ENCODE data around the gene FNBP1. TPM values are rescaled to one million over a fixed set of nuclear protein-coding genes. Genes with fewer than 3 reads are reported as not detected.

The FNBP1 gene
- total and polyA plus RNA-seq, 10 of the 15 experiments (the other 5 are each of a cell fraction or from before 2014, with no cell fraction given) = 64.5 to 353 (median 179) TPM

DNA sequence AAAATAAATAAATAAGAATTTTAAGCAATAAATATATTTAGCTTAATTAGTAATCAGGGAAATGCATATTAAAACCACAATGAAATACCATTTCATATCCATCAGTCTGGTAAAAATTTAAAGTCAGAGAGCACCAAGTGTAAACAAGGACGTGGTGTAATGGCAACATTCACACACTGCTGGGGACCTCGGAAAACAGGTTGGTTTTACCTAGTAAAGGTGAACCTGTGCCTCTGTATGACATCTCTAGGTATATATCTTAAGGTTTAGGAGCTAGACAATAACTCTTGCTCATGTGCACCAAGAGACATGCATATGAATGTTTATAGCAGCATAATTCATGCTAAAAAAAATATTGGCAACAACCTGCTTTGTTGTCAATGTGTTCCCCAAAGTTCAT lies 29.7 kb downstream of the FNBP1 start:
- FAIRE-seq (no peak), ATAC-seq (no peak), DNase-seq (ENCODE audit: low read depth, low spot score) (no peak)
- SMC1A ChIA-PET (ENCODE audit: uncharacterized antibody, unreplicated experiment) = interaction anchor here (0.7 to 8.2 kb wide), 3 partner anchors 19 to 26 kb away, joined by 3 to 213 read pairs (median 7); no protein-coding TSS in a partner anchor
- BruUV-seq (replicated peaks) = no TSS peak
- H3K9me3 ChIP-seq (replicated peaks; ENCODE audit: control insufficient read depth, insufficient read depth, low read length) = peaks cover 10% of the 10 kb centered on the region; the same call in 2 of the 3 replicates
- no peak for TF ChIP-seq TCF3 (IDR thresholded peaks at IDR 0.05; ENCODE audit: borderline replicate concordance, insufficient read depth, low read depth, low read length)
- TF ChIP-seq NR2C1 (IDR thresholded peaks at IDR 0.05) = no peak
- 0 out of 2 replicates have a peak, but pooled peaks have one; percentile 26 for TF ChIP-seq POLR2AphosphoS2 (IDR thresholded peaks at IDR 0.05; ENCODE audit: low read depth, low read length)
- H2AFZ ChIP-seq (ENCODE audit: control insufficient read depth, low read depth, low read length) = no peak overlapping the region
- CTCF ChIA-PET = no interaction called here
- POLR2A ChIA-PET = interaction anchor here (1.0 to 10.9 kb wide), 5 partner anchors 11 to 57 kb away, joined by 3 to 247 read pairs (median 4); no protein-coding TSS in a partner anchor
- H3K4me3 ChIP-seq = no peak overlapping the region
- H3K4me2 ChIP-seq (ENCODE audit: control insufficient read depth, insufficient read depth) = 0 out of 2 replicates have a peak overlapping the region, but pooled peaks have one; percentile 23
- in situ Hi-C loops (cut with MboI) = no loop called here
- H3K9ac ChIP-seq (ENCODE audit: control insufficient read depth, insufficient read depth, low read length) = no peak overlapping the region
- peaks cover 97% of the 10 kb centered on the region for H3K79me2 ChIP-seq (ENCODE audit: control insufficient read depth, insufficient read depth, low read length)
- intact Hi-C loops (cut with micrococcal nuclease; ENCODE audit: unreplicated experiment) = no loop called here
- peaks cover 6 to 22% of the 10 kb centered on the region in 2 experiments for H3K36me3 ChIP-seq (ENCODE audit: control insufficient read depth in 2 of 2, insufficient read depth in 2 of 2, low read length in 1 of 2)
- RAD21 ChIA-PET (ENCODE audit: unreplicated experiment) = interaction anchor here (0.7 to 1.0 kb wide), 3 partner anchors 21 to 124 kb away, joined by 3 read pairs; no protein-coding TSS in a partner anchor
- H4K20me1 ChIP-seq (ENCODE audit: control insufficient read depth, insufficient read depth) = peaks cover 2% of the 10 kb centered on the region; the same call in 1 of the 2 replicates
- H3K4me1 ChIP-seq (ENCODE audit: control insufficient read depth, insufficient read depth, low read length) = peaks cover 80% of the 10 kb centered on the region
- H3K27ac ChIP-seq (ENCODE audit: control insufficient read depth, insufficient read depth) = peak overlapping the region; percentile 62
- 48% methylated on average over 2 of the region's 2 CpGs for WGBS (ENCODE audit: insufficient coverage, insufficient replicate concordance, low lambda C conversion rate, missing lambda C conversion rate)
- no peaks in the 10 kb centered on the region for H3K27me3 ChIP-seq (replicated peaks in 1 of 2; ENCODE audit: control insufficient read depth in 2 of 2, insufficient read depth in 2 of 2, low read length in 1 of 2)

DNA sequence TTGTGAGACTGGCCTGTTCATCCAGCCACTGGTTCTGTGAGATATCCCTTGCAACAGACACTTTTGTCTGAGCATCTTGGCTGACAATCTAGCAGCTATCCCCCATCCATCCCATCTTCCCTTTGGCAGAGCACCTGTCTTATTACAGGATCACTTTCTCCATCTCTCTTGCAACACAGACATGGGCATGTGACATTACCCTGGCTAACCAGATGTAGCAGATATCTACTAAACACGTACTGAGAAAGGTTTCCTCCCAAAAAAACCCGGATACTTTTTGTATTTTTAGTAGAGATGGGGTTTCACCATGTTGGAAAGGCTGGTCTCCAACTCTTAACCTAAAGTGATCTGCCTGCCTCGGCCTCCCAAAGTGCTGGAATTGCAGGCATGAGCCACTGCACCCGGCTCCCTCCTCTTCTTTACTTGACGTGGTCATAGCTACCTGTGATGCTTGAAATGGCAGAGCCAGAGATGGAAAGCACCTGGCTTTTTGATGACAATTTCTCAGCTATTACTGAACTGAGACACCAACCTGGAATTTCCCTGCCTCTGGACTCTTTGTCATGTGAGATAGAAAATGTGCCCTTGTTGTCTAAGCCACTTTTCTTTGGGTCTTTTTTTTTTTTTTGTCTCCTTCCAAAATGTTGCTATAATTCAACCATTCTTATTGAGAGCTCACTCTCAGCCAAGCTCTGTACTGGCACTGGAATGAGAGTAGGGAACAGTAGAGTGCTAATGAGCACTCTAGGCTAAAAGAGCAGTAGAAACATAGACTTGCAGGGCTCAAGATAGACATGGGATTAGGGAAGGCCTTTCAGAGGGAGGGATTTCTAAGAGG lies 32.6 kb downstream of the FNBP1 start:
- in situ Hi-C loops (cut with MboI) (no loop called here), intact Hi-C loops (cut with micrococcal nuclease; ENCODE audit: unreplicated experiment) (no loop called here)
- DNase-seq (ENCODE audit: low read depth, low spot score) (no peak), ATAC-seq (peak; percentile 59), FAIRE-seq (no peak)
- BruUV-seq (replicated peaks) = TSS peak; percentile 64
- peaks cover 2 to 16% of the 10 kb centered on the region in 2 experiments for H3K36me3 ChIP-seq (ENCODE audit: control insufficient read depth in 2 of 2, insufficient read depth in 2 of 2, low read length in 1 of 2)
- peaks cover 77% of the 10 kb centered on the region for H3K4me1 ChIP-seq (ENCODE audit: control insufficient read depth, insufficient read depth, low read length)
- ChIA-PET CTCF (interaction anchor here (0.7 to 2.5 kb wide), 7 partner anchors 12 to 29 kb away, joined by 3 to 8 read pairs (median 5); no protein-coding TSS in a partner anchor), POLR2A (interaction anchor here (0.6 to 10.9 kb wide), 14 partner anchors 11 to 124 kb away, joined by 3 to 247 read pairs (median 4); no protein-coding TSS in a partner anchor), RAD21 (ENCODE audit: unreplicated experiment) (interaction anchor here (0.7 to 8.7 kb wide), 16 partner anchors 8 to 125 kb away, joined by 3 to 172 read pairs (median 6); partner anchors contain the start of gene GPR107), SMC1A (ENCODE audit: uncharacterized antibody, unreplicated experiment) (interaction anchor here (0.7 to 8.2 kb wide), 15 partner anchors 10 to 239 kb away, joined by 3 to 213 read pairs (median 5); no protein-coding TSS in a partner anchor)
- no peak overlapping the region for H2AFZ ChIP-seq (ENCODE audit: control insufficient read depth, low read depth, low read length)
- peak overlapping the region; percentile 42; the same call in 1 of the 2 replicates for H3K4me3 ChIP-seq
- no peaks in the 10 kb centered on the region for H3K27me3 ChIP-seq (replicated peaks in 1 of 2; ENCODE audit: control insufficient read depth in 2 of 2, insufficient read depth in 2 of 2, low read length in 1 of 2)
- H3K4me2 ChIP-seq (ENCODE audit: control insufficient read depth, insufficient read depth) = peak overlapping the region; percentile 93
- peaks cover 98% of the 10 kb centered on the region for H3K79me2 ChIP-seq (ENCODE audit: control insufficient read depth, insufficient read depth, low read length)
- peak overlapping the region; percentile 72 for H3K9ac ChIP-seq (ENCODE audit: control insufficient read depth, insufficient read depth, low read length)
- H4K20me1 ChIP-seq (ENCODE audit: control insufficient read depth, insufficient read depth) = peaks cover 2% of the 10 kb centered on the region; the same call in 1 of the 2 replicates
- H3K27ac ChIP-seq (ENCODE audit: control insufficient read depth, insufficient read depth) = peak overlapping the region; percentile 99
- WGBS (ENCODE audit: insufficient coverage, insufficient replicate concordance, low lambda C conversion rate, missing lambda C conversion rate) = under 1% methylated on average over 5 of the region's 5 CpGs
- peaks cover 2% of the 10 kb centered on the region; the same call in 1 of the 3 replicates for H3K9me3 ChIP-seq (replicated peaks; ENCODE audit: control insufficient read depth, insufficient read depth, low read length)
- TF ChIP-seq, protein P1, sequence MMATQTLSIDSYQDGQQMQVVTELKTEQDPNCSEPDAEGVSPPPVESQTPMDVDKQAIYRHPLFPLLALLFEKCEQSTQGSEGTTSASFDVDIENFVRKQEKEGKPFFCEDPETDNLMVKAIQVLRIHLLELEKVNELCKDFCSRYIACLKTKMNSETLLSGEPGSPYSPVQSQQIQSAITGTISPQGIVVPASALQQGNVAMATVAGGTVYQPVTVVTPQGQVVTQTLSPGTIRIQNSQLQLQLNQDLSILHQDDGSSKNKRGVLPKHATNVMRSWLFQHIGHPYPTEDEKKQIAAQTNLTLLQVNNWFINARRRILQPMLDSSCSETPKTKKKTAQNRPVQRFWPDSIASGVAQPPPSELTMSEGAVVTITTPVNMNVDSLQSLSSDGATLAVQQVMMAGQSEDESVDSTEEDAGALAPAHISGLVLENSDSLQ (IDR thresholded peaks at IDR 0.05) = peak; percentile 79
- TF ChIP-seq EGR1 (IDR thresholded peaks at IDR 0.05; ENCODE audit: borderline replicate concordance in 1 of 2, low read depth in 2 of 2, low read length in 2 of 2) = no peak
- TF ChIP-seq HDAC6 (IDR thresholded peaks at IDR 0.05; ENCODE audit: unreplicated experiment) = no peak
- no peak; the same call in 1 of the 2 replicates for TF ChIP-seq PAX5 (IDR thresholded peaks at IDR 0.05; ENCODE audit: borderline replicate concordance, low read depth, low read length)
- peak; percentile 63 for TF ChIP-seq EED (IDR thresholded peaks at IDR 0.05; ENCODE audit: low read depth)
- peak; percentile 90 for TF ChIP-seq RELA (IDR thresholded peaks at IDR 0.05; ENCODE audit: borderline replicate concordance, partially characterized antibody)
- no peak for TF ChIP-seq CHD2 (IDR thresholded peaks at IDR 0.05; ENCODE audit: borderline replicate concordance, low read depth, low read length)
- TF ChIP-seq PAX8 (IDR thresholded peaks at IDR 0.05) = no peak
- peak; percentile 58 for TF ChIP-seq SP1 (IDR thresholded peaks at IDR 0.05; ENCODE audit: low read depth, low read length)
- TF ChIP-seq SREBF1 (IDR thresholded peaks at IDR 0.05; ENCODE audit: low read length) = no peak
- peak; percentile 47; the same call in 1 of the 3 replicates for TF ChIP-seq POU2F2 (IDR thresholded peaks at IDR 0.05; ENCODE audit: borderline replicate concordance, low read depth, low read length)
- no peak for TF ChIP-seq IRF4 (IDR thresholded peaks at IDR 0.05; ENCODE audit: low read depth, low read length)
